CD4-positive, alpha-beta T cell (primary cell): ENCODE measurements around the gene ZBTB48. TPM values are rescaled to one million over a fixed set of nuclear protein-coding genes. Genes with fewer than 3 reads are reported as not detected.

ENCODE experiments used
- ATAC-seq: fragments of 200-7000 bp; cut with Tn5 transposase; one replicate; pipeline ENCODE4 v1.10.0; 2022; ENCODE audit warnings: mild to moderate bottlenecking; ENCODE audit not compliant: poor library complexity
- CTCF ChIA-PET: fragments of 350-600 bp; sonication (Branson Sonifier 250); formaldehyde crosslinking; loops from one replicate; lab custom pipeline; 2021; ENCODE audit warnings: antibody characterized with exemption, inconsistent platforms; lab: Charles Lee
- POLR2A ChIA-PET: fragments of 350-600 bp; sonication (Branson Sonifier 250); formaldehyde crosslinking; loops from one replicate; lab custom pipeline; 2021; ENCODE audit warnings: antibody characterized with exemption, inconsistent platforms; lab: Charles Lee
- DNase-seq, 14 experiments: peaks; one replicate each; pipeline ENCODE4 v3.0.0-alpha.2; 2013 to 2020; ENCODE audit warnings: mixed read lengths in 2 of 14
- H3K27ac ChIP-seq, 2 donors: one replicate each; pipeline versions ENCODE4 v1.5.1 to v1.7.0; 2013; ENCODE audit warnings: low read length in 2 of 2, low read depth in 1 of 2, mild to moderate bottlenecking in 1 of 2
- H3K27me3 ChIP-seq, 2 experiments: 1 replicate in 1 of 2; 2 replicates in 1 of 2; pipeline versions ENCODE4 v1.6.1 to v1.7.0; 2013; ENCODE audit warnings: low read length in 2 of 2, control low read depth in 1 of 2, mild to moderate bottlenecking in 1 of 2, moderate library complexity in 1 of 2; ENCODE audit not compliant: insufficient read depth in 2 of 2, control insufficient read depth in 1 of 2
- H3K36me3 ChIP-seq: one replicate; pipeline ENCODE4 v1.6.1; 2013; ENCODE audit warnings: low read length, control low read depth; ENCODE audit not compliant: insufficient read depth
- H3K4me1 ChIP-seq: one replicate; pipeline ENCODE4 v1.6.1; 2013; ENCODE audit warnings: low read length, control low read depth; ENCODE audit not compliant: insufficient read depth
- H3K4me3 ChIP-seq: one replicate; pipeline ENCODE4 v1.5.1; 2013; ENCODE audit warnings: mild to moderate bottlenecking, low read length, moderate library complexity
- H3K9me3 ChIP-seq, 2 experiments: 1 replicate in 1 of 2; 2 replicates in 1 of 2; pipeline versions ENCODE4 v1.6.1 to v1.7.0; 2013; ENCODE audit warnings: low read length in 2 of 2, mild to moderate bottlenecking in 2 of 2, control low read depth in 1 of 2, moderate library complexity in 1 of 2; ENCODE audit not compliant: control insufficient read depth in 1 of 2, insufficient read depth in 1 of 2
- H3K27ac Mint-ChIP-seq: one replicate; pipeline ENCODE4 v1.8.0; 2020; ENCODE audit warnings: mixed read lengths
- H3K27me3 Mint-ChIP-seq: one replicate; pipeline ENCODE4 v1.8.0; 2021; ENCODE audit warnings: mixed read lengths
- H3K36me3 Mint-ChIP-seq: one replicate; pipeline ENCODE4 v1.8.0; 2021; ENCODE audit warnings: low read depth, mixed read lengths
- H3K4me1 Mint-ChIP-seq: one replicate; pipeline ENCODE4 v1.8.0; 2021; ENCODE audit warnings: low read depth, mixed read lengths
- H3K4me3 Mint-ChIP-seq: one replicate; pipeline ENCODE4 v1.8.0; 2020; ENCODE audit warnings: mild to moderate bottlenecking, mixed read lengths
- H3K9me3 Mint-ChIP-seq: one replicate; pipeline ENCODE4 v1.8.0; 2020; ENCODE audit warnings: mixed read lengths
- intact Hi-C, 2 experiments: fragments of 100-400 bp; cut with DNase I in 1 of 2; cut with micrococcal nuclease in 1 of 2; formaldehyde crosslinking; loops; one replicate each; pipeline versions ENCODE4 v1.15.1 to v1.9.0; 2023 to 2025; cut with DNase I, micrococcal nuclease
- total RNA-seq, 174 experiments: library from RNA in 2 of 174; stranded (reverse) in 2 of 174; gene quantifications; one replicate each; pipeline ENCODE4 v1.2.3 and lab custom pipeline; 2021 to 2026
- TF ChIP-seq, protein P1 (sequence below): fragments of 200-600 bp; IDR thresholded peaks from one replicate; pipeline ENCODE4 v1.8.0; 2022; ENCODE audit warnings: antibody characterized with exemption, mild to moderate bottlenecking

ZBTB48 gene
- total RNA-seq, 2 experiments from 2014 or later, result 31.4 to 31.7 TPM

DNA sequence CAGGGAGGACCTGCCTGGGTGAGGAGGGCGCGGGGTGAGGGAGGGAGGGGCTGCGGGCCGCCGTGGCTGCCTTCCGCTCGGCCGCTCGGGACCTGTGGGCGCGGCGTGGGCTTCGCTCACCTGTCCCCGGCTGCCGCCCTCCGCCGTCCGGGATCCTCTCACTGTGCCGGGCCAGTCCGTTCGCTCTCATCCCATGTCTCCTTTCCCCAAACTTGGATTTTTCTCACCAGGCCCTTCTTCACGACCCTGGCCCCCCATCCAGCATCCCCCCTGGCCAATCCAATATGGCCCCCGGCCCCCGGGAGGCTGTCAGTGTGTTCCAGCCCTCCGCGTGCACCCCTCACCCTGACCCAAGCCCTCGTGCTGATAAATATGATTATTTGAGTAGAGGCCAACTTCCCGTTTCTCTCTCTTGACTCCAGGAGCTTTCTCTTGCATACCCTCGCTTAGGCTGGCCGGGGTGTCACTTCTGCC lies 362 bp downstream of the ZBTB48 start:
- Mint-ChIP-seq H3K4me1 (peaks cover 40% of the 10 kb centered on the region), H3K27me3 (no peaks in the 10 kb centered on the region)
- CTCF ChIA-PET, result interaction anchor here (1.0 to 1.9 kb wide), 4 partner anchors 20 to 54 kb away, joined by 3 to 13 read pairs (median 3); partner anchors contain the start of genes NOL9 and TAS1R1

DNA sequence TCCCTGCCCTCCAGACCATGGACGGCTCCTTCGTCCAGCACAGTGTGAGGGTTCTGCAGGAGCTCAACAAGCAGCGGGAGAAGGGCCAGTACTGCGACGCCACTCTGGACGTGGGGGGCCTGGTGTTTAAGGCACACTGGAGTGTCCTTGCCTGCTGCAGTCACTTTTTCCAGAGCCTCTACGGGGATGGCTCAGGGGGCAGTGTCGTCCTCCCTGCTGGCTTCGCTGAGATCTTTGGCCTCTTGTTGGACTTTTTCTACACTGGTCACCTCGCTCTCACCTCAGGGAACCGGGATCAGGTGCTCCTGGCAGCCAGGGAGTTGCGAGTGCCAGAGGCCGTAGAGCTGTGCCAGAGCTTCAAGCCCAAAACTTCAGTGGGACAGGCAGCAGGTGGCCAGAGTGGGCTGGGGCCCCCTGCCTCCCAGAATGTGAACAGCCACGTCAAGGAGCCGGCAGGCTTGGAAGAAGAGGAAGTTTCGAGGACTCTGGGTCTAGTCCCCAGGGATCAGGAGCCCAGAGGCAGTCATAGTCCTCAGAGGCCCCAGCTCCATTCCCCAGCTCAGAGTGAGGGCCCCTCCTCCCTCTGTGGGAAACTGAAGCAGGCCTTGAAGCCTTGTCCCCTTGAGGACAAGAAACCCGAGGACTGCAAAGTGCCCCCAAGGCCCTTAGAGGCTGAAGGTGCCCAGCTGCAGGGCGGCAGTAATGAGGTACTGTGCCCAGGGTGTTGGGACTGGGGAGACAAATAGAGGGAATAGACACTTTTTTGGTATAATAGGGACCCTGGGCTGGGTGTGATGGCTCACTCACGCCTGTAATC lies 1.0 kb downstream of the ZBTB48 start:
- Mint-ChIP-seq H3K36me3 (peaks cover 16% of the 10 kb centered on the region), H3K27me3 (no peaks in the 10 kb centered on the region), H3K9me3 (no peaks in the 10 kb centered on the region), H3K4me1 (peaks cover 41% of the 10 kb centered on the region), H3K27ac (peak overlapping the region; percentile 93), H3K4me3 (peak overlapping the region; percentile 98)
- Histone ChIP-seq H3K4me1 (peaks cover 45% of the 10 kb centered on the region), H3K36me3 (peaks cover 7% of the 10 kb centered on the region), H3K27ac (peak overlapping the region; percentile 79 to 82), H3K4me3 (peak overlapping the region; percentile 87), H3K9me3 (no peaks in the 10 kb centered on the region), H3K27me3 (no peaks in the 10 kb centered on the region)
- TF ChIP-seq, protein P1, sequence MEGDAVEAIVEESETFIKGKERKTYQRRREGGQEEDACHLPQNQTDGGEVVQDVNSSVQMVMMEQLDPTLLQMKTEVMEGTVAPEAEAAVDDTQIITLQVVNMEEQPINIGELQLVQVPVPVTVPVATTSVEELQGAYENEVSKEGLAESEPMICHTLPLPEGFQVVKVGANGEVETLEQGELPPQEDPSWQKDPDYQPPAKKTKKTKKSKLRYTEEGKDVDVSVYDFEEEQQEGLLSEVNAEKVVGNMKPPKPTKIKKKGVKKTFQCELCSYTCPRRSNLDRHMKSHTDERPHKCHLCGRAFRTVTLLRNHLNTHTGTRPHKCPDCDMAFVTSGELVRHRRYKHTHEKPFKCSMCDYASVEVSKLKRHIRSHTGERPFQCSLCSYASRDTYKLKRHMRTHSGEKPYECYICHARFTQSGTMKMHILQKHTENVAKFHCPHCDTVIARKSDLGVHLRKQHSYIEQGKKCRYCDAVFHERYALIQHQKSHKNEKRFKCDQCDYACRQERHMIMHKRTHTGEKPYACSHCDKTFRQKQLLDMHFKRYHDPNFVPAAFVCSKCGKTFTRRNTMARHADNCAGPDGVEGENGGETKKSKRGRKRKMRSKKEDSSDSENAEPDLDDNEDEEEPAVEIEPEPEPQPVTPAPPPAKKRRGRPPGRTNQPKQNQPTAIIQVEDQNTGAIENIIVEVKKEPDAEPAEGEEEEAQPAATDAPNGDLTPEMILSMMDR, result no peak
- DNase-seq (peak in 1 of 14 experiments; percentile 26), ATAC-seq (no peak)
- POLR2A ChIA-PET, result interaction anchor here (0.7 to 7.2 kb wide), 6 partner anchors 9 to 381 kb away, joined by 3 to 139 read pairs (median 5); partner anchors contain the start of genes KLHL21 and RPL22
- intact Hi-C loops, result loop anchor here in 1 of 2 experiments (1.0 kb wide), 1 partner anchor 20 kb away; no protein-coding TSS in a partner anchor
- CTCF ChIA-PET, result interaction anchor here (1.0 to 1.5 kb wide), 2 partner anchors 27 to 53 kb away, joined by 3 to 7 read pairs; partner anchors contain the start of genes NOL9 and TAS1R1

More for the DNA sequence above, 362 bp downstream of the ZBTB48 start:
- TF ChIP-seq, protein P1, result no peak
- Histone ChIP-seq H3K4me3 (peak overlapping the region; percentile 87), H3K27me3 (no peaks in the 10 kb centered on the region), H3K36me3 (peaks cover 7% of the 10 kb centered on the region), H3K4me1 (peaks cover 39% of the 10 kb centered on the region), H3K27ac (peak overlapping the region; percentile 79 to 82), H3K9me3 (no peaks in the 10 kb centered on the region)
- DNase-seq, result peak in 2 of 14 experiments; percentile 41 to 46
- Mint-ChIP-seq H3K36me3 (peaks cover 16% of the 10 kb centered on the region), H3K4me3 (peak overlapping the region; percentile 98), H3K9me3 (no peaks in the 10 kb centered on the region), H3K27ac (peak overlapping the region; percentile 93)
- intact Hi-C loops, result loop anchor here in 1 of 2 experiments (1.0 kb wide), 1 partner anchor 21 kb away; no protein-coding TSS in a partner anchor
- POLR2A ChIA-PET, result interaction anchor here (0.7 to 7.2 kb wide), 11 partner anchors 9 to 205 kb away, joined by 3 to 139 read pairs (median 5); partner anchors contain the start of genes CAMTA1, KLHL21, NOL9 and PHF13
- peak; percentile 5 for ATAC-seq

DNA sequence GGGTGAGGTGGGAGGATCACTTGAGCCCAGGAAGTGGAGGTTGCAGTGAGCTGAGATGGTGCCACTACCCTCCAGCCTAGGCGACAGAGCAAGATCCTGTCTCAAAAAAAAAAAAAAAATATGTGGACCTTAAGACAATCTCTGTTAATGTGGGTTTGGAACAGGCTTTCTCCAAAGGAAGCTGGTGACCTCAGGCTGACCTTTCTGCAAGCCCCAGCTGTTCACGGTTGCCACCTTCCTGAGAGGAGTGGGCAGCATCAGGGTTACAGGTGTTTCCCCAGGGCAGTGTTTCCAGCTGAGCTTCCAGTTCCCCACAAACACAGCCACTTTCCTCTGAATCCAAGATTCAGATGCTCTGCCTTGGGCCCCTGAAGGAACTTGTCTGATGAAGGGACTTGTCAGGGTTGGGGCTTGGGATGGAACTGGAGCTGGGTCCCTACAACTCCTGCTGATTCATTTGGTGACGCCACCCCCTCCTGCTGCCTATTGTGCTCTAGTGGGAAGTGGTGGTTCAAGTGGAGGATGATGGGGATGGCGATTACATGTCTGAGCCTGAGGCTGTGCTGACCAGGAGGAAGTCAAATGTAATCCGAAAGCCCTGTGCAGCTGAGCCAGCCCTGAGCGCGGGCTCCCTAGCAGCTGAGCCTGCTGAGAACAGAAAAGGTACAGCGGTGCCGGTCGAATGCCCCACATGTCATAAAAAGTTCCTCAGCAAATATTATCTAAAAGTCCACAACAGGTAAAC lies 1.9 kb downstream of the ZBTB48 start:
- peak overlapping the region in 1 of 2 donors; percentile 34 for H3K27ac ChIP-seq
- no peaks in the 10 kb centered on the region for H3K9me3 ChIP-seq
- peaks cover 46% of the 10 kb centered on the region for H3K4me1 ChIP-seq
- Mint-ChIP-seq H3K27ac (peak overlapping the region; percentile 93), H3K4me3 (peak overlapping the region; percentile 98), H3K9me3 (no peaks in the 10 kb centered on the region), H3K27me3 (no peaks in the 10 kb centered on the region), H3K36me3 (peaks cover 16% of the 10 kb centered on the region), H3K4me1 (peaks cover 43% of the 10 kb centered on the region)
- H3K4me3 ChIP-seq, result no peak overlapping the region
- DNase-seq (peak in 2 of 14 experiments; percentile 56 to 63), ATAC-seq (no peak)
- TF ChIP-seq, protein P1, result no peak
- no peaks in the 10 kb centered on the region for H3K27me3 ChIP-seq
- POLR2A ChIA-PET, result interaction anchor here (0.7 to 7.2 kb wide), 3 partner anchors 19 to 382 kb away, joined by 3 to 139 read pairs (median 3); partner anchors contain the start of genes KLHL21 and RPL22
- peaks cover 10% of the 10 kb centered on the region for H3K36me3 ChIP-seq
- CTCF ChIA-PET, result interaction anchor here (1.5 to 1.8 kb wide), 2 partner anchors 20 to 28 kb away, joined by 4 to 7 read pairs; partner anchors contain the start of genes NOL9 and TAS1R1
- intact Hi-C loops, result no loop called here
